ENCODE measurements around the gene PIF1. TPM values are rescaled to one million over a fixed set of nuclear protein-coding genes. Genes with fewer than 3 reads are reported as not detected.

PIF1 gene
- total RNA-seq, 2 experiments from 2014 or later: 82.9 to 126 TPM

- H3K4me2 ChIP-seq (ENCODE audit: low read length): peak within 1 kb of the TSS; percentile 95
- ChIA-PET POLR2A (interaction anchor here (0.5 to 1.6 kb wide), 6 partner anchors 16 to 1757 kb away, joined by 3 to 11 read pairs (median 4); partner anchors contain the start of gene PIF1), CTCF (ENCODE audit: unreplicated experiment) (no interaction called here)
- peak within 1 kb of the TSS; percentile 92 for H3K4me3 ChIP-seq (ENCODE audit: low read depth, low read length, poor library complexity, severe bottlenecking)
- DNase-seq (ENCODE audit: low spot score): peak; percentile 94
- no peaks in the 10 kb centered on the region for H3K36me3 ChIP-seq (ENCODE audit: insufficient read depth, low read length)
- TF ChIP-seq EZH2phosphoT487 (IDR thresholded peaks at IDR 0.05; ENCODE audit: borderline replicate concordance, low read depth, low read length): no peak
- TF ChIP-seq CTCF (conservative IDR thresholded peaks at IDR 0.05; ENCODE audit: low read length): peak; percentile 59
- H2AFZ ChIP-seq (ENCODE audit: low read length): peak within 1 kb of the TSS; percentile 65; the same call in 1 of the 2 replicates
- H4K20me1 ChIP-seq (ENCODE audit: insufficient read depth, low read length): 0 out of 2 replicates have a peak, but pooled peaks cover 4% of the 10 kb centered on the region
- peaks cover 31% of the 10 kb centered on the region for H3K79me2 ChIP-seq (ENCODE audit: insufficient read depth, low read depth, low read length)
- intact Hi-C loops (cut with micrococcal nuclease; ENCODE audit: unreplicated experiment): loop anchor here (1.0 to 5.0 kb wide), 3 partner anchors 17 to 186 kb away; partner anchors contain the start of genes MTFMT and PIF1
- no peaks in the 10 kb centered on the region for H3K9me2 ChIP-seq (ENCODE audit: insufficient read depth, low read length)
- H3K9me3 ChIP-seq (ENCODE audit: low read length): no peaks in the 10 kb centered on the region
- peaks cover 64% of the 10 kb centered on the region for H3K4me1 ChIP-seq (ENCODE audit: insufficient read depth, low read length, poor library complexity, severe bottlenecking)
- H3K27ac ChIP-seq (ENCODE audit: low read depth, low read length, poor library complexity, severe bottlenecking): peak within 1 kb of the TSS; percentile 56
- BruUV-seq (replicated peaks): no TSS peak
Measured at GRCh38 chr15:64841344-64842095, 16.1 kb upstream of the PIF1 start, which contains the start of gene PLEKHO2. Gene PLEKHO2 (plus strand): TSS chr15:64841915. CDS start chr15:64842017, 102 bp downstream.

GRCh38 chr15:64841060-64841343, 15.6 kb upstream of the PIF1 start:
- DNase-seq (ENCODE audit: low spot score): no peak
- ChIA-PET CTCF (ENCODE audit: unreplicated experiment) (no interaction called here), POLR2A (interaction anchor here (0.5 to 1.6 kb wide), 7 partner anchors 15 to 1757 kb away, joined by 3 to 11 read pairs (median 4); partner anchors contain the start of gene PIF1)
- TF ChIP-seq CTCF (conservative IDR thresholded peaks at IDR 0.05; ENCODE audit: low read length) (no peak), EZH2phosphoT487 (IDR thresholded peaks at IDR 0.05; ENCODE audit: borderline replicate concordance, low read depth, low read length) (no peak)
- H2AFZ ChIP-seq (ENCODE audit: low read length): peak overlapping the region; percentile 65; the same call in 1 of the 2 replicates
- H3K9me3 ChIP-seq (ENCODE audit: low read length): no peaks in the 10 kb centered on the region
- no peaks in the 10 kb centered on the region for H3K36me3 ChIP-seq (ENCODE audit: insufficient read depth, low read length)
- H4K20me1 ChIP-seq (ENCODE audit: insufficient read depth, low read length): 0 out of 2 replicates have a peak, but pooled peaks cover 4% of the 10 kb centered on the region
- peak overlapping the region; percentile 69 for H3K4me3 ChIP-seq (ENCODE audit: low read depth, low read length, poor library complexity, severe bottlenecking)
- BruUV-seq (replicated peaks): no TSS peak
- H3K9me2 ChIP-seq (ENCODE audit: insufficient read depth, low read length): no peaks in the 10 kb centered on the region
- peak overlapping the region; percentile 48 for H3K27ac ChIP-seq (ENCODE audit: low read depth, low read length, poor library complexity, severe bottlenecking)
- H3K79me2 ChIP-seq (ENCODE audit: insufficient read depth, low read depth, low read length): peaks cover 31% of the 10 kb centered on the region
- intact Hi-C loops (cut with micrococcal nuclease; ENCODE audit: unreplicated experiment): loop anchor here (1.0 to 5.0 kb wide), 3 partner anchors 16 to 186 kb away; partner anchors contain the start of genes MTFMT and PIF1
- peaks cover 66% of the 10 kb centered on the region for H3K4me1 ChIP-seq (ENCODE audit: insufficient read depth, low read length, poor library complexity, severe bottlenecking)
- peak overlapping the region; percentile 80 for H3K4me2 ChIP-seq (ENCODE audit: low read length)
